Stimulated activated naive B cell treated with anti-CD40 and anti-IgM and Interleukin-4, amounts not matched to agents 10 μg/mL and 1 μg/mL and 100 μg/mL, for 72 hours (primary cell): Measurements from ENCODE around the gene CRTC3.

ENCODE experiments used
- ATAC-seq, 2 donors: fragments of 150-1000 bp; cut with Tn5 transposase; replicated peaks; 2 replicates each; pipeline ENCODE4 v1.10.0; 2021; ENCODE audit warnings: moderate library complexity in 1 of 2
- DNase-seq: peaks from one replicate; pipeline ENCODE4 v3.0.0; 2021
- H3K27ac Mint-ChIP-seq: one replicate; pipeline ENCODE4 v1.8.0; 2022; ENCODE audit warnings: mild to moderate bottlenecking, mixed read lengths
- H3K27me3 Mint-ChIP-seq, 2 donors: one replicate each; pipeline ENCODE4 v1.8.0; 2022; ENCODE audit warnings: mixed read lengths in 2 of 2
- H3K36me3 Mint-ChIP-seq, 2 donors: one replicate each; pipeline ENCODE4 v1.8.0; 2022; ENCODE audit warnings: mixed read lengths in 2 of 2, mild to moderate bottlenecking in 1 of 2
- H3K4me1 Mint-ChIP-seq, 2 donors: one replicate each; pipeline ENCODE4 v1.8.0; 2022; ENCODE audit warnings: mixed read lengths in 2 of 2, mild to moderate bottlenecking in 1 of 2
- H3K4me3 Mint-ChIP-seq, 2 donors: one replicate each; pipeline ENCODE4 v1.8.0; 2022; ENCODE audit warnings: mild to moderate bottlenecking in 2 of 2, mixed read lengths in 2 of 2, moderate library complexity in 1 of 2
- H3K9me3 Mint-ChIP-seq, 2 donors: one replicate each; pipeline ENCODE4 v1.8.0; 2022; ENCODE audit warnings: mixed read lengths in 2 of 2, mild to moderate bottlenecking in 1 of 2

Gene CRTC3

GRCh38 chr15:90691982-90692773, 162.5 kb downstream of the CRTC3 start:
- no peak overlapping the region for H3K4me3 Mint-ChIP-seq
- no peak overlapping the region for H3K27ac Mint-ChIP-seq
- H3K36me3 Mint-ChIP-seq = no peaks in the 10 kb centered on the region
- H3K4me1 Mint-ChIP-seq = peaks cover under 1 to 2% of the 10 kb centered on the region in 2 donors
- H3K9me3 Mint-ChIP-seq = no peaks in the 10 kb centered on the region
- ATAC-seq = no peak
- no peaks in the 10 kb centered on the region for H3K27me3 Mint-ChIP-seq
- DNase-seq = no peak
